ENCODE data around the gene RAB4A.
A peak's percentile ranks its signal among the peaks of the same experiment; 100 is the strongest.

RAB4A gene

GRCh38 chr1:229328598-229329362 lies 57.9 kb downstream of the RAB4A start:
- DNase-seq (ENCODE audit: extremely low read depth in 1 of 2, low read depth in 1 of 2), result no peak

DNA sequence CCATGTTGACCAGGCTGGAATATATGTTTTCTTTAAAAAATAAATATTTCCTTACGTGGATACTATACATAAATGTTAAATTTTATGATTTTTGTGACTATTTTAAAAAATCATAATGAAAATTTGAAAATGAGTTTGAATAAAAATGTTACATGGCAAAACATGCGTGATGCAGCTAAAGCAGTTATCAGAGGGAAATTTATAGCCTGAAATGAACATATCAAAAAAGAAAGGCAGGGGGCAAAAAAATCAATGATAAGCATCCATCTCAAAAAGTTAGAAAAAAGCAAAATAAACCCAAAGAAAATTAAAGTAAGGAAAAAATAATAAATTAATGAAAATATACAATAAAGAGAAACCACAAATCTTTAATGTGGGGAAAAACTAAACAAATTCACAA lies 63.4 kb downstream of the RAB4A start:
- DNase-seq (ENCODE audit: extremely low read depth in 1 of 2, low read depth in 1 of 2), result no peak

GRCh38 chr1:229334716-229335115 lies 63.8 kb downstream of the RAB4A start:
- DNase-seq (ENCODE audit: extremely low read depth in 1 of 2, low read depth in 1 of 2), result no peak

DNA sequence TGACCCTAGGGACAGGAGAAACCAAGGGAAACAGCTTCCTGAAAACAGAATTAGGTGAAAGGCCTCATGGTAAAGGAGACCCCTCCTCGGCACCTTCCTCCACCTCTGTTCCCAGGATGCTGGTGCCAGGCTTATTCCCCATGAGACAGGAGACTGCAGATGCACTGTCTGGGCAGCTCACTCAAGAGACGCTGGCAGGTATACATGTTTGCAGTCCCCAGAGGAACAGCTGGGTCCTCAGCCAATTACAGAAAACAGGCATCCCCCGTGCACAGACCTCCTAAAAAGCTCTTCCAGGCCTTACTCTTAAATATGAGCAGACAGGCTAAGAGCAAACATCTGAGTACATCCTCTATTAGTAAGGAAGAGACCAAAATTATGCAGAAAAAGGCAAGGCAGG lies 65.4 kb downstream of the RAB4A start:
- no peak for DNase-seq (ENCODE audit: extremely low read depth in 1 of 2, low read depth in 1 of 2)

GRCh38 chr1:229339086-229339485 lies 68.2 kb downstream of the RAB4A start:
- no peak for DNase-seq (ENCODE audit: extremely low read depth in 1 of 2, low read depth in 1 of 2)

DNA sequence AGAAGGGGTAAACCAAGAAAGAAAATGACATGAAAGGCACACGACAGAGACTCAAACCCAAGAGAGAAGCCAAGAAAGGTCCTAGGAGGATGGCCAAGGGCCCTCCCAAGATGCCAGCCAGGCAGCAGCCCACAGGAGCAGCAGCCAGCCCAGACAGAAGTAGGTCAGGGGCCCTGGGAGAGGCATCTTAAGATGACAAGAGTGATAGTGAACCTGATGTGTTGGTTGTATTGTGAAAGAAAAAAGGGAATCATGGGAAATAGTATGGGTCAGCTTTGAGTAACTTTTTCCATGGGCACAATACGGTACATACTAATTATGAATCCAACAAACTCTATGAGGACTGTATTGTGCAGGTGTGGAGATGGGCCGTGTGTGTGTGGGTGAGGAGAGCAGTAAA lies 68.6 kb downstream of the RAB4A start:
- DNase-seq (ENCODE audit: extremely low read depth in 1 of 2, low read depth in 1 of 2), result no peak

DNA sequence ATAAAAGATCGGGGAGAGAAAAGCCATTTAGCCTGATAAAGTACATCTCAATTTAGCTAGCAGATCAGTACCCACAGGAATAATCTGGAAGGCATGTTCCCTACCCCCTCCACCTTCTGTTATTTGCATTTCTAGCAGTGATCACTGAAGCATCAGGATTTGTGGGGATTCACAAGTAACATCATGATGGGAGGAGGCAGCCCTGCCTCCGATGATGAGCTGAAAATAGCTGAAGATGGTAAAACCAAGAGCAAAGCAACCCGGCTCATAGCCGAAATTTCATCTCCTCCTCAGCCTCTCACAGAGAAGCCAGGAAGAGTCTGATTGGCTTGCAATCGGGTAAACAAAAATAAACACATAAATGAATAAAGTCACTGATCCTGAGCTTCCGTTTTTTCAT lies 69.6 kb downstream of the RAB4A start:
- no peak for DNase-seq (ENCODE audit: extremely low read depth in 1 of 2, low read depth in 1 of 2)

DNA sequence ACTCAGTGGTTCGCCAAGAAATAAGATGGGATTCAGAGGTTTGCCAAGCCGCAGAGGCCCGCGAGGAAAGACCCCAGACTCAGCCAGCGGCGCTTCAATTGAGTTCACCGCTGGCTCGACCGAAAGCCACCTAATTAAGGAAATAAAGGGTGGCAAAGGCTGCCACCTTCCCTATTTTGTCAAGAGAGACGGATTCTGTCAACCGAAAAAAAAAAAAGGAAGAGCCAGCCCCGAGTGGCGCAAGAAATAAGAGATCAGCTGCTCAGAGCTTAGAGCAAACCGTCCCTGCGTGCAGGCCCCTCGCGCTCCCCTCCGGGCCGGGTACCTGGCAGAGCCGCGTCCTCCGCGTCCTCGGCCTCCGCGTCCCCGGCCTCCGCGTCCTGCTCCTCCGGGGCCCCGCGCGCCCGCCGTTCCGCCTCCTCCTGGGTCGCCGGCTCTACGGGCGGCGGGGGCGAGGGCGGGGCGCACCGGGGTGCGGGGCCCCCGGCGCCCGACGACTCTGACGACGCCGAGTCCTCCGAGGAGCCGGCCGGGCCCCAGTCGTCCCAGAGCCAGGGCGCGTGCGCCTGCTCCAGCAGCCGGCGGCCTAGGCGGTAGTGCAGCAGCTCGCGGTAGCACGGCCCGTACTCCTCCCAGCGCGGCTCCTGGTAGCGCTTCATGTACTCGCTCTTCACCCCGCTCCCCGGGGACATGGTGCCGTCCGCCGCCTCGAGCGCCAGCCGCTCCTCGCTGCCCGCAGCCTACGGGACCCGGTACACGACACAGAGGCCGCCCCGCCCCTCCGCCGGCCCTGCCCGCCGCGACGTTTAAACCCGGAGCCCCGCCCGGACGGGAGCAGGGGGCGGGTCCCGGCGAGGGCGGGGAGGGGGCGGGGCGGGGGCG lies 71.1 kb downstream of the RAB4A start:
- DNase-seq (ENCODE audit: extremely low read depth in 1 of 2, low read depth in 1 of 2), result peak; percentile 63 to 66

DNA sequence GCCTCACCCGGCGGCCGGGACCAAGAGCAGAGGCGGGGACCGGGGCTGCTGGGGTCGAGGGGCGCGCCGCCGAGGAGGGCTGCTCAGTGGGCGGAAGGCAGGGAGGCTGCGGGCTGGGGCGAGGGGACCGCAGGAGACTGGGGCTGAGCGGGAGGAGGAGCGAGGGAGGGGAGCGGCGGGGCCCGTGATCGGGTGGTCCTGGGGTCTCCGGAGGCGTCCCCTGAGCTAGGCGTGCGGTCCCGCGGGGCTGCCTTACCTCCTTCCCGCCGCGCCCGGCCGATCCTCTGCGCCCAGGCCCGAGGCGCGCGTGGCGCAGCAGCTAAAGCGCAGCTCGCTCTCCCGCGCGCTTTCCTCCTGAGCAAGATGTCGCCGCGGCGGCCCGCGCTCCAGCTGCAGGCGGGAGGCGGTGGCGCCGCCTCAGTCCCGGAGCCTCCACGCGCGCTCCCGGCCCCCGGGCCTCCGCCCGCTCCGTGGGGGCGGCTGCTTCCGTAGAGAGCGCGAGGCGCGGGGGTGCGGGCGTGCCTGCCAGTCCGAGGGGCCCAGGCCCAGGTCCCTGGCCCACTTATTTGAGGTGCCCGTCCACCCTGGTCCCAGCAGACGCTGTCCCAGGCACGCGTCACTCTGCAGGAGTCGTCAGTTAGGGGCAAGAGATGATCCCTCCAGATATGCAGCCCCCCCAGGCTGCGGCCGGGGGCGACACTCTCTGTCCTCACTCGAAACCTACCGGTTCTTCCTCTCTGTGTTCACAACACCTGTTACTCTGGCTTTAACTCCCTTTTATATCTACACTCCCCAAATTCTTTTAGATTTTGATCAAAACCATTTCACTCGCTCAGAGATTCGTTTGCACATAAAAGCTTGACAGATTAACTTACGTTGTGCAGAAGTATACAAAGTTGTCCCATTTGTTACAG lies 72.0 kb downstream of the RAB4A start, which contains the start of gene CCSAP:
Gene CCSAP, minus strand, starts transcription at position 392 of the 914 bp plus-strand sequence. CDS start 582 bp downstream, outside the sequence.
- no peak for DNase-seq (ENCODE audit: extremely low read depth in 1 of 2, low read depth in 1 of 2)

- DNase-seq (ENCODE audit: extremely low read depth in 1 of 2, low read depth in 1 of 2), result no peak
These were observed 73.2 kb downstream of the RAB4A start for GRCh38 chr1:229344139-229344538.

DNA sequence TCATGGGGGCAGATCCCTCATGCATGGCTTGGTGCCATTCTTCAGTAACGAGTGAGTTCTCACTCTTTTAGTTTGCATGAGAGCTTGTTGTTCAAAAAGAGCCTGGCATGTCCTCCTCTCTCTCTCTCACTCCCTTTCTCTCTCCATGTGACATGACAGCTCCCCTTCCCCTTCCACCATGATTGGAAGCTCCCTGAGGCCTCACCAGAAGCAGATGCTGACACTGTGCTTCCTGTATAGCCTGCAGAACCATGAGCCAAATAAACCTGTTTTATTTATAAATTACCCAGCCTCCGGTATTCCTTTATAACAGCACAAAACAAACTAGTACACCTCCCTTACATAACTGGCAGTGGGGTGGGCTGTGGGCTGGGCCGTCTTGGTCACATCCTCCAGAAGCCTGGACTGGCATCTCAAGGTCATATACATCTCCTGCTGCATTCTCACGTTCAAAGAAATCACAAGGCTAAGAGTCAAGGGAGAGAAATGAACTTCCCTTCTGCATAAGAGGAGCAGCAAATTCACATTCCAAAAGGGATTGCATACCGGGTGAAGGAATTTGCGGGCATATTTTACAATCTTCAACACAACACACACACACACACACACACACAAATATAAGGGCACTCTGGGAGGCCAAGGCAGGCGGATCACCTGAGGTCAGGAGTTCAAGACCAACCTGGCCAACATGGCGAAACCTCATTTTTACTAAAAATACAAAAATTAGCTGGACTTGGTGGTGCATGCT lies 74.2 kb downstream of the RAB4A start:
- DNase-seq (ENCODE audit: extremely low read depth in 1 of 2, low read depth in 1 of 2), result no peak

GRCh38 chr1:229347528-229347927 lies 76.6 kb downstream of the RAB4A start:
- no peak for DNase-seq (ENCODE audit: extremely low read depth in 1 of 2, low read depth in 1 of 2)

GRCh38 chr1:229349463-229350385 lies 78.8 kb downstream of the RAB4A start:
- DNase-seq (ENCODE audit: extremely low read depth in 1 of 2, low read depth in 1 of 2), result no peak

DNA sequence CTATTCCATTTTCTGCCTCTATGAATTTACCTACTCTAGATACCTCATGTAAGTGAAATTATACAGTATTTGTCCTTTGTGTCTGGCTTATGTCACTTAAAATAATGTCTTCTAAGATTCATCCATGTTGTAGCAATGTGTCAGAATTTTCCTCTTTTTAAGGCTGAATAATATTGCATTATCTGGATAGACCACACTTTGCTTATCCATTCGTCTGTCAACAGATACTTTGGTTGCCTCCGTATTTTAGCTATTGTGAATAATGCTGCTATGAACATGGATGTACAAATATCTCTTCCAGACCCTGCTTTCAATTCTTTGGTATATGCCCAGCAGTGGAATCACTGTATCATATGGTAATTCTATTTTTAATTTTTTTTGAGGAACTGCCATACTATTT lies 82.1 kb downstream of the RAB4A start:
- DNase-seq (ENCODE audit: extremely low read depth in 1 of 2, low read depth in 1 of 2), result no peak

GRCh38 chr1:229354226-229354625 lies 83.3 kb downstream of the RAB4A start:
- no peak for DNase-seq (ENCODE audit: extremely low read depth in 1 of 2, low read depth in 1 of 2)
